T-helper 2 cell treated with Interferon-gamma antibody and Interleukin-4, amounts not matched to agents 5 μg/mL and 100 μg/mL, for 36 hours (primary cell): ENCODE data around the gene SDR42E1.

Experiments
- DNase-seq: peaks from one replicate; pipeline ENCODE4 v3.0.0; 2021; ENCODE audit warnings: low spot score
- H3K27ac Mint-ChIP-seq: one replicate; pipeline ENCODE4 v1.8.0; 2021; ENCODE audit warnings: mild to moderate bottlenecking, mixed read lengths
- H3K27me3 Mint-ChIP-seq: one replicate; pipeline ENCODE4 v1.8.0; 2021; ENCODE audit warnings: low read depth, mixed read lengths
- H3K36me3 Mint-ChIP-seq: one replicate; pipeline ENCODE4 v1.8.0; 2021; ENCODE audit warnings: low read depth, mixed read lengths
- H3K4me1 Mint-ChIP-seq: one replicate; pipeline ENCODE4 v1.8.0; 2021; ENCODE audit warnings: low read depth, mixed read lengths
- H3K4me3 Mint-ChIP-seq: one replicate; pipeline ENCODE4 v1.8.0; 2022; ENCODE audit warnings: mild to moderate bottlenecking, moderate library complexity, mixed read lengths
- H3K9me3 Mint-ChIP-seq: one replicate; pipeline ENCODE4 v1.8.0; 2021; ENCODE audit warnings: mixed read lengths

Gene SDR42E1

GRCh38 chr16:82011199-82011641, at the start of gene SDR42E1:
SDR42E1 (minus strand) TSS chr16:82011470; CDS start chr16:82000858, 10,612 bp downstream.
- Mint-ChIP-seq H3K36me3 (peaks cover 23% of the 10 kb centered on the region), H3K9me3 (peaks cover 39% of the 10 kb centered on the region), H3K27me3 (peaks cover 9% of the 10 kb centered on the region), H3K27ac (peak within 1 kb of the TSS; percentile 67), H3K4me3 (peak within 1 kb of the TSS; percentile 89), H3K4me1 (peaks cover 12% of the 10 kb centered on the region)
- peak; percentile 22 for DNase-seq

DNA sequence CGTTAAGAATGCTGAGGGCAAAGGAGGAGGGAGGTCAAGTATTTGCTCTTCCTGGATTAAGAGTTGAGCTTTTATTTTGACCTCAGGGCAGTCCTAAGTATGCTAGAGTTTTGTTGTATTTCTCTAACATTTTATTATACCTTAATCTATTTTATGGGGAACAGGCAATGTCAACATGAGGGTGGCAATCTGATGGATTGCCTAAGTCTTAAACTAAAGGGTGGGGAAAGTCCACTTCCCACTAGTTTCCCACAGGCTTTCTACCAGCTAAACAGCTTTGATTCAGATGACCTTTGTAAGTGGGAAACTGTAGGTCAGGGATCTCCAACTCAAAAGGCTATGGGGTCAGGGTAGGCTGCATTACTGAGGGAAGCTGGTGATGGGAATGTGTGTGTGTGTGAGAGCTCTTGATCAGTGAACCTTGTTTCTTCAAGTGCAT, 48.7 kb upstream of the SDR42E1 start:
- DNase-seq, result no peak
- Mint-ChIP-seq H3K36me3 (no peaks in the 10 kb centered on the region), H3K4me1 (no peaks in the 10 kb centered on the region), H3K27me3 (peaks cover 23% of the 10 kb centered on the region), H3K27ac (no peak overlapping the region), H3K9me3 (no peaks in the 10 kb centered on the region), H3K4me3 (no peak overlapping the region)

- Mint-ChIP-seq H3K36me3 (no peaks in the 10 kb centered on the region), H3K27me3 (peaks cover 23% of the 10 kb centered on the region), H3K27ac (no peak overlapping the region), H3K4me1 (no peaks in the 10 kb centered on the region), H3K9me3 (no peaks in the 10 kb centered on the region), H3K4me3 (no peak overlapping the region)
- DNase-seq, result no peak
Observed at GRCh38 chr16:82059161-82059982, 48.1 kb upstream of the SDR42E1 start.

DNA sequence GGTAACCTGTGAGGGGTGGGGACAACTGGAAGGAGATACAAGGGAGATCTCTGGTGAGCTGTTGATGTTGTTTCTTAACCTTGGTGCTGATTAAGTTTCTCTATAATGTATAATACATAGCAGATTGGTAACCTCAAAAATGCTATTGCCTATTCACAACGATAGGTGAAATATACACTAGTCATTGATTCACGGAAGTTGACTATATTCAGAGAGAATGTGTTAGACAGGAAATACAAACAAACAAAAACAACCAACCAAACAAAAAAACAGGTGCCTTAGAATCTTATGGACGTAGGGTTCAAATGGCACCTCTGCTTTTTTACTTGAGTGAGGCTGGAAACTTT, 45.3 kb upstream of the SDR42E1 start:
- no peaks in the 10 kb centered on the region for H3K9me3 Mint-ChIP-seq
- no peak overlapping the region for H3K4me3 Mint-ChIP-seq
- peaks cover 20% of the 10 kb centered on the region for H3K27me3 Mint-ChIP-seq
- DNase-seq, result no peak
- no peak overlapping the region for H3K27ac Mint-ChIP-seq
- H3K4me1 Mint-ChIP-seq, result no peaks in the 10 kb centered on the region
- H3K36me3 Mint-ChIP-seq, result no peaks in the 10 kb centered on the region

GRCh38 chr16:82055728-82056549, 44.7 kb upstream of the SDR42E1 start:
- no peaks in the 10 kb centered on the region for H3K9me3 Mint-ChIP-seq
- no peak overlapping the region for H3K27ac Mint-ChIP-seq
- no peak overlapping the region for H3K4me3 Mint-ChIP-seq
- DNase-seq, result no peak
- peaks cover 25% of the 10 kb centered on the region for H3K27me3 Mint-ChIP-seq
- no peaks in the 10 kb centered on the region for H3K36me3 Mint-ChIP-seq
- H3K4me1 Mint-ChIP-seq, result no peaks in the 10 kb centered on the region

DNA sequence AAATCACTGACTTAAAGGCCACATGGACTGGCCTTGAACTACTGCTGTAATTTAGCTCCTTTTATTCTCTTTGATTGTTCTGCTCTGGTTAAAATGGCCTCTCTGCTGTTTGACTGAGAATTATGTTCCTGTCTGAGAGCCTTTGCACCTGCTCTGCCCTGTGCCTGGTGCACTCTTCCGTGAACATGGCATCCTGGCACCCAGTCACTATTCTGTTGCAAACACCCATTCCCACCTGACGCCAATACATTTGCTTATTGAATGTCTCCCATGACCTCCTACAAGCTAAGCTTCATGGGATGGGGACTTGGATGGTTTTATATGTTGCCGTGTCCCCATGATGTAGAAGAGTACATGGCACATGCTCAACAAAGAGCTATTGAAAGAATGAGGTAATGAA, 43.8 kb upstream of the SDR42E1 start:
- H3K9me3 Mint-ChIP-seq, result no peaks in the 10 kb centered on the region
- no peak overlapping the region for H3K4me3 Mint-ChIP-seq
- H3K27me3 Mint-ChIP-seq, result peaks cover 18% of the 10 kb centered on the region
- no peak overlapping the region for H3K27ac Mint-ChIP-seq
- H3K4me1 Mint-ChIP-seq, result no peaks in the 10 kb centered on the region
- DNase-seq, result no peak
- no peaks in the 10 kb centered on the region for H3K36me3 Mint-ChIP-seq

DNA sequence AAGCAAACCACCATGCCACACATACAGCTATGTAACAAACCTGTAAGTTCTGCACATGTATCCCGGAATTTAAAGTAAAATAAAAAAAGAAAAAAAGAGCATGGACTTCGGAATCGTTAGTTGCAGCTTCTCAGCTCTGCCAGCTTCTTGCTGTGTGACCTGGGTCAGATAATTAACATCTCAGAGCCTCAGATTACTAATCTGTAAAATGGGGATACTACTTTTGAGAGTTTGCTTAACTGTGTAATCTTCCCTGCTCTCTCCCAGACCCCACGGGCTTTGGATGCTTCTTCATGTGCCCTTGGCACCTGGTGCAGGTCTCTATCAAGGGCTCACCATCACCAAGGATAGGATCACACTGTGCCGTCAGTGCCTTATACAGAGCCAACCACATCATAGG, 40.4 kb upstream of the SDR42E1 start:
- no peaks in the 10 kb centered on the region for H3K4me1 Mint-ChIP-seq
- H3K36me3 Mint-ChIP-seq, result no peaks in the 10 kb centered on the region
- peaks cover 25% of the 10 kb centered on the region for H3K27me3 Mint-ChIP-seq
- no peaks in the 10 kb centered on the region for H3K9me3 Mint-ChIP-seq
- no peak overlapping the region for H3K4me3 Mint-ChIP-seq
- DNase-seq, result no peak
- H3K27ac Mint-ChIP-seq, result no peak overlapping the region

- H3K4me1 Mint-ChIP-seq, result no peaks in the 10 kb centered on the region
- DNase-seq, result no peak
- H3K4me3 Mint-ChIP-seq, result no peak overlapping the region
- H3K27ac Mint-ChIP-seq, result no peak overlapping the region
- H3K9me3 Mint-ChIP-seq, result no peaks in the 10 kb centered on the region
- peaks cover 22% of the 10 kb centered on the region for H3K27me3 Mint-ChIP-seq
- no peaks in the 10 kb centered on the region for H3K36me3 Mint-ChIP-seq
Observed at GRCh38 chr16:82050909-82051357, 39.7 kb upstream of the SDR42E1 start.

- H3K36me3 Mint-ChIP-seq, result no peaks in the 10 kb centered on the region
- no peak overlapping the region for H3K4me3 Mint-ChIP-seq
- DNase-seq, result no peak
- no peaks in the 10 kb centered on the region for H3K9me3 Mint-ChIP-seq
- peaks cover 21% of the 10 kb centered on the region for H3K27me3 Mint-ChIP-seq
- no peak overlapping the region for H3K27ac Mint-ChIP-seq
- no peaks in the 10 kb centered on the region for H3K4me1 Mint-ChIP-seq
Observed at GRCh38 chr16:82050506-82050905, 39.2 kb upstream of the SDR42E1 start.

- no peak overlapping the region for H3K27ac Mint-ChIP-seq
- H3K27me3 Mint-ChIP-seq, result peaks cover 14% of the 10 kb centered on the region
- no peak overlapping the region for H3K4me3 Mint-ChIP-seq
- no peaks in the 10 kb centered on the region for H3K9me3 Mint-ChIP-seq
- no peaks in the 10 kb centered on the region for H3K4me1 Mint-ChIP-seq
- no peaks in the 10 kb centered on the region for H3K36me3 Mint-ChIP-seq
- DNase-seq, result no peak
Observed at GRCh38 chr16:82049484-82049883, 38.2 kb upstream of the SDR42E1 start.

DNA sequence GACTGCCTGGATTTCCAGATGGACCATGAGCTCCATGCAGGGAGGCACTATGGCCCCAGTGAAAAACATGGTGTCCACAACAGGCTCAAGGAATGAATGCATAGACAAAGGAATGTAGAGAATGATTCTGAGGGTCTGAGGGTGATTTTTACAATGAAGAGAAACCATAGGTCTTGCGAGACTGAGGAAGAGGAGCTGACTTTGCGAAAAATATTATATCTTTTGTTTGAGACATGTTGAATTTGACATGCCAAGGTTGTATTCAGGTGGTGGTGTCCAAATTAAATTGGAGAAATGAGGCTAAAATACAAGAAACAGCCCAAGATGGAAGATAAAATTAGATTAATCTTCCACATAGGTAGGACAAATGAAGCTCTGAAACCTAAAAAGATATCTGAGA, 36.5 kb upstream of the SDR42E1 start:
- Mint-ChIP-seq H3K4me3 (no peak overlapping the region), H3K27me3 (peaks cover 13% of the 10 kb centered on the region), H3K27ac (no peak overlapping the region), H3K36me3 (no peaks in the 10 kb centered on the region), H3K9me3 (no peaks in the 10 kb centered on the region), H3K4me1 (no peaks in the 10 kb centered on the region)
- DNase-seq, result no peak

DNA sequence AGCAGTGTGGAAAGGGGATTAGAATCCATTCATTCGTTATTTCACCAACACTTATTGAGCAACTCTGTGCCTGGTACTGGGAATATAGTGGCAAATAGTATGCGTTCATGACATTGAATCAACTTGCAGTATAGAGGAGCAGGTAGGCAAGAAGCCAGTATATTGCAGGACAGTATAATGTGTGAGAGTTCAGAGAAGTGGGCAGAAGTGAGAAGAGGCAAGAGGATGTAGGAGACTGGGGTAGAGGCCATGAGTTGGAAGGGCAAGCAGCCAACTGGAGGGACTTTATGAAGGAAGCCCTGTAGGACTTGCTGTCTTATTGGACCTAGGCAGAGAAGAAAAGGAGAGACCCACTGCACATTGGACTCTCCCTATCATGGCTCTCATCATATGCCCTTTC, 36.1 kb upstream of the SDR42E1 start:
- Mint-ChIP-seq H3K27ac (no peak overlapping the region), H3K36me3 (no peaks in the 10 kb centered on the region), H3K4me3 (no peak overlapping the region), H3K4me1 (no peaks in the 10 kb centered on the region), H3K9me3 (no peaks in the 10 kb centered on the region), H3K27me3 (peaks cover 13% of the 10 kb centered on the region)
- DNase-seq, result no peak

DNA sequence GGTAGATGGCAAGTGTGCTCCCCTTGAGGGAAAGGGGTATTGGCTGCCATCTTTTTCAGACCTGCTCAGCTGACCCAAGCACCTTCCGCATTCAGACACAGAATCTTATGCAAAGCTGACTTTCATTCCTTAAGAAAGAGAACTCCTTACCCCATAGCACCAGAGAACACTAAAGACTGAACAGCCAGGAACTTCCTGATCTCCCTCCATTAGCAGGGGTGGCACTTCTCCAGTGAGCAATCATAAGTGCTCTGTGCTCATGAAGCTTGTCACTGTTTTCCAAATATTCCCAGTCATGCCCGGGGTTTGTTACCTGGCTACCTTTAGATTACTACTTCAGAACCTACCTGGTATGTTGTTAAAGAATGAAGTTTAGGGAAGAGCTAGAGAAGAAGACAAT, 35.7 kb upstream of the SDR42E1 start:
- Mint-ChIP-seq H3K4me3 (no peak overlapping the region), H3K4me1 (no peaks in the 10 kb centered on the region), H3K27me3 (peaks cover 13% of the 10 kb centered on the region), H3K36me3 (no peaks in the 10 kb centered on the region), H3K27ac (no peak overlapping the region), H3K9me3 (no peaks in the 10 kb centered on the region)
- no peak for DNase-seq

GRCh38 chr16:82046541-82046940, 35.3 kb upstream of the SDR42E1 start:
- Mint-ChIP-seq H3K4me1 (no peaks in the 10 kb centered on the region), H3K4me3 (no peak overlapping the region), H3K27me3 (peaks cover 15% of the 10 kb centered on the region), H3K9me3 (no peaks in the 10 kb centered on the region), H3K27ac (no peak overlapping the region), H3K36me3 (no peaks in the 10 kb centered on the region)
- DNase-seq, result no peak
